Activated naive CD4-positive, alpha-beta T cell treated with Interleukin-2 at 50 U/mL for 16 hours (primary cell): ENCODE measurements around the gene KDM6B.
A peak's percentile ranks its signal among the peaks of the same experiment; 100 is the strongest.

Source experiments
- DNase-seq: peaks from one replicate; pipeline ENCODE4 v3.0.0-alpha.2; 2020

The KDM6B gene

GRCh38 chr17:7824021-7824924 is 9.7 kb upstream of the KDM6B start:
- DNase-seq: no peak

GRCh38 chr17:7825206-7825990 is 8.6 kb upstream of the KDM6B start:
- no peak for DNase-seq

- no peak for DNase-seq
Observed at GRCh38 chr17:7830616-7831015, 3.4 kb upstream of the KDM6B start.

GRCh38 chr17:7831233-7831632 is 2.8 kb upstream of the KDM6B start:
- no peak for DNase-seq

GRCh38 chr17:7832431-7832830 is 1.6 kb upstream of the KDM6B start:
- DNase-seq: no peak

GRCh38 chr17:7833011-7833794 is 814 bp upstream of the KDM6B start:
- DNase-seq: no peak

GRCh38 chr17:7834542-7834956 is 532 bp downstream of the KDM6B start:
- peak; percentile 59 for DNase-seq

GRCh38 chr17:7834957-7835813 is 1.2 kb downstream of the KDM6B start:
- peak; percentile 87 for DNase-seq

GRCh38 chr17:7835814-7836595 is 2.0 kb downstream of the KDM6B start:
- peak; percentile 48 for DNase-seq

GRCh38 chr17:7836596-7837407 is 2.8 kb downstream of the KDM6B start:
- peak; percentile 73 for DNase-seq

GRCh38 chr17:7837408-7838088 is 3.5 kb downstream of the KDM6B start:
- no peak for DNase-seq

GRCh38 chr17:7838090-7839075 is 4.4 kb downstream of the KDM6B start:
- DNase-seq: no peak

- DNase-seq: no peak
Observed at GRCh38 chr17:7839190-7839875, 5.3 kb downstream of the KDM6B start.

GRCh38 chr17:7839876-7840261 is 5.9 kb downstream of the KDM6B start:
- no peak for DNase-seq

- DNase-seq: no peak
Observed at GRCh38 chr17:7840441-7840840, 6.4 kb downstream of the KDM6B start.

- DNase-seq: no peak
Observed at GRCh38 chr17:7840875-7841274, 6.9 kb downstream of the KDM6B start.

- peak; percentile 95 for DNase-seq
Observed at GRCh38 chr17:7841396-7841914, 7.4 kb downstream of the KDM6B start.
